Left ventricle myocardium inferior (tissue), 1 donor: ENCODE data around the gene HERPUD1. TPM values are rescaled to one million over a fixed set of nuclear protein-coding genes. Genes with fewer than 3 reads are reported as not detected.

Source experiments
- DNase-seq: peaks from one replicate; pipeline ENCODE4 v3.0.0-alpha.2; 2020
- H3K27ac ChIP-seq: fragments of 200-600 bp; replicated peaks from 2 replicates; pipeline ENCODE4 v1.8.0; 2021
- H3K27me3 ChIP-seq: fragments of 200-600 bp; 2 replicates; pipeline ENCODE4 v1.8.0; 2021; ENCODE audit warnings: low read depth
- H3K36me3 ChIP-seq: fragments of 200-600 bp; 2 replicates; pipeline ENCODE4 v1.8.0; 2021
- H3K4me1 ChIP-seq: fragments of 200-600 bp; 2 replicates; pipeline ENCODE4 v1.8.0; 2021
- H3K4me3 ChIP-seq: fragments of 200-600 bp; 2 replicates; pipeline ENCODE4 v1.8.0; 2021; ENCODE audit warnings: mild to moderate bottlenecking, moderate library complexity
- H3K9me3 ChIP-seq: fragments of 200-600 bp; replicated peaks from 2 replicates; pipeline ENCODE4 v1.8.0; 2021
- intact Hi-C: fragments of 100-400 bp; cut with micrococcal nuclease; formaldehyde crosslinking; loops from one replicate; pipeline ENCODE4 v1.11.0; 2022
- total RNA-seq: library from RNA; stranded (reverse); fragmentation: NEBNext Ultra II Directional; extraction: Animal tissue kit (Norgen Biotek cat#: 25700); gene quantifications from one replicate; pipeline ENCODE4 v1.2.1, GENCODE V29; 2021
- TF ChIP-seq, protein P1 (sequence below): fragments of 200-600 bp; IDR thresholded peaks from 2 replicates; pipeline ENCODE4 v1.8.0; 2021; ENCODE audit warnings: antibody characterized with exemption, mild to moderate bottlenecking, borderline replicate concordance
- donor health status: DM: no; HTN: yes; CAD: no; lungs with severe emphysema.

HERPUD1 gene
- total RNA-seq, 1 donor from 2014 or later = 119 TPM

DNA sequence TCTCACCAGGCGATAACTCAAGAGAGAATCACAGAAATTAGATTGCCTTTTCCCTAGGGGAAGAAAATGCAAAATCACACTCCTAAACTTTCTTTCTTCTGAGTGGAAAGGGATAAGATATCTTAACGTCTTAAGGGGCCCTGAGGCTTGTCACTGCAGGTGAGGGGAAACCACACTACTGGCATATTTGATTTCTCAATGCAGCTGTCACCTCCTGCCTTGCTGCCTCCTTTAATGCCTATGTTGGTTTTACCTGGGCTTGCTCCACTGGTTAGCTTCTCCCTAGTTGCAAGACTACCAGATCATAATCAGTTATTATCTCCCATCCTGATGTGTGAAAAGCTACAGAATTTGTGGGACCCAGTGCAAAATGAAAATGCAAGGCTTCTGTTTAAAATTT lies 4.5 kb upstream of the HERPUD1 start:
- TF ChIP-seq, protein P1, sequence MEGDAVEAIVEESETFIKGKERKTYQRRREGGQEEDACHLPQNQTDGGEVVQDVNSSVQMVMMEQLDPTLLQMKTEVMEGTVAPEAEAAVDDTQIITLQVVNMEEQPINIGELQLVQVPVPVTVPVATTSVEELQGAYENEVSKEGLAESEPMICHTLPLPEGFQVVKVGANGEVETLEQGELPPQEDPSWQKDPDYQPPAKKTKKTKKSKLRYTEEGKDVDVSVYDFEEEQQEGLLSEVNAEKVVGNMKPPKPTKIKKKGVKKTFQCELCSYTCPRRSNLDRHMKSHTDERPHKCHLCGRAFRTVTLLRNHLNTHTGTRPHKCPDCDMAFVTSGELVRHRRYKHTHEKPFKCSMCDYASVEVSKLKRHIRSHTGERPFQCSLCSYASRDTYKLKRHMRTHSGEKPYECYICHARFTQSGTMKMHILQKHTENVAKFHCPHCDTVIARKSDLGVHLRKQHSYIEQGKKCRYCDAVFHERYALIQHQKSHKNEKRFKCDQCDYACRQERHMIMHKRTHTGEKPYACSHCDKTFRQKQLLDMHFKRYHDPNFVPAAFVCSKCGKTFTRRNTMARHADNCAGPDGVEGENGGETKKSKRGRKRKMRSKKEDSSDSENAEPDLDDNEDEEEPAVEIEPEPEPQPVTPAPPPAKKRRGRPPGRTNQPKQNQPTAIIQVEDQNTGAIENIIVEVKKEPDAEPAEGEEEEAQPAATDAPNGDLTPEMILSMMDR = no peak
- no peak overlapping the region for H3K27ac ChIP-seq
- intact Hi-C loops = no loop called here
- peaks cover 14% of the 10 kb centered on the region for H3K4me1 ChIP-seq
- no peaks in the 10 kb centered on the region for H3K36me3 ChIP-seq
- no peak for DNase-seq
- no peaks in the 10 kb centered on the region for H3K9me3 ChIP-seq
- H3K27me3 ChIP-seq = no peaks in the 10 kb centered on the region
- H3K4me3 ChIP-seq = no peak overlapping the region

DNA sequence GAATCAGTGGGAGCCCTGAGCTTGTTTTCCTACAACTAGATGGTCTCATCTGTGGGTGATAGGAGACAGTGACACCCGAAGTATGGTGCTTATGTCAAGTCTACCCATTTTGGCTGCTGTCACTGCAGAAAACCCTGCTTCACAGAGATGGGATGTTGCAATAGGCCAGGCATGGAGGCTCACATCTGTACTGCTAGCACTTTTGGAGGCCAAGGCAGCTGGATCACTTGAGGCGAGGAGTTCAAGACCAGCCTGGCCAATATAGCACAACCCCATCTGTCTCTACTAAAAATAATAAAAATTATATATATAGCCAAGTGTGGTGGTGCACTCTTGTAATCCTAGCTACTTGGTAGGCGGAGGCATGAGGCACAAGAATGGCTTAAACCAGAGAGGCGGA lies 2.3 kb upstream of the HERPUD1 start:
- H3K36me3 ChIP-seq = peaks cover 11% of the 10 kb centered on the region
- no peak overlapping the region for H3K4me3 ChIP-seq
- TF ChIP-seq, protein P1 = no peak
- peaks cover 34% of the 10 kb centered on the region for H3K4me1 ChIP-seq
- no peak overlapping the region for H3K27ac ChIP-seq
- no peaks in the 10 kb centered on the region for H3K27me3 ChIP-seq
- DNase-seq = no peak
- no peaks in the 10 kb centered on the region for H3K9me3 ChIP-seq
- intact Hi-C loops = no loop called here

DNA sequence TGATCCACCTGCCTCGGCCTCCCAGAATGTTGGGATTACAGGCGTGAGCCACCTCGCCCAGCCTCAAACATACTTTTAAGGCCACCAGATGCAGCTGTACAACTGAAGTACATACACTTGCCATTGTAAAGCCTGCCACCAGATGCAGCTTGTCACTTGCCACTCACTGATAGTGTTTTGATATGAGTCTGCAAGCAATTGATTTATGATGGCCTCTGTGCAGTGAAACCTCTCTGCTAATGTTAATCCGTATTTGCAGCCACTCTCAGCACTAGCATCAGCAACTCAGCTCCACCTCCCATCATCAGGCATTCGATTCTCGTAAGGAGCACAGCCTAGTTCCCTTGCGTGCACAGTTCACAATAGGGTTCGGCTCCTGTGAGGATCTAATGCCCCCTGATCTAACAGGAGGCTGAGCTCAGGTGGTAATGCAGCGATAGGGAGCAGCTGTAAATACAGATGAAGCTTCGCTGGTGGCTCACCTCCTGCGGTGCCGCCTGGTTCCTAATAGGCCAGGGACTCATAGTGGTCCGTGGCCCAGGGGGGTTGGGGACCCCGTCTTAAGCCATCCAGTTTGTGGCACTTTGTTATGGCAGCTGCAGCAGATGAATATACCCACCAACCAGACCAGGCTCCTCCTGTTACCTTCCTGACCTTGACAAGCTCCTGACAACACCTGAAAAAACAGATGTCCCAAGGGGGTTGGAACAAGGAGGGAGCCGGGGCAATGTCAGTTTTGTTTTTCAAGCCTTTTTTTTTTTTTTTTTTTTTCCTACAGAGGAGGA lies 1.3 kb upstream of the HERPUD1 start:
- Histone ChIP-seq H3K36me3 (peaks cover 19% of the 10 kb centered on the region), H3K4me3 (peak overlapping the region; percentile 99), H3K27me3 (no peaks in the 10 kb centered on the region), H3K9me3 (no peaks in the 10 kb centered on the region), H3K4me1 (peaks cover 44% of the 10 kb centered on the region), H3K27ac (peak overlapping the region; percentile 100)
- DNase-seq = no peak
- intact Hi-C loops = no loop called here
- TF ChIP-seq, protein P1 = no peak

DNA sequence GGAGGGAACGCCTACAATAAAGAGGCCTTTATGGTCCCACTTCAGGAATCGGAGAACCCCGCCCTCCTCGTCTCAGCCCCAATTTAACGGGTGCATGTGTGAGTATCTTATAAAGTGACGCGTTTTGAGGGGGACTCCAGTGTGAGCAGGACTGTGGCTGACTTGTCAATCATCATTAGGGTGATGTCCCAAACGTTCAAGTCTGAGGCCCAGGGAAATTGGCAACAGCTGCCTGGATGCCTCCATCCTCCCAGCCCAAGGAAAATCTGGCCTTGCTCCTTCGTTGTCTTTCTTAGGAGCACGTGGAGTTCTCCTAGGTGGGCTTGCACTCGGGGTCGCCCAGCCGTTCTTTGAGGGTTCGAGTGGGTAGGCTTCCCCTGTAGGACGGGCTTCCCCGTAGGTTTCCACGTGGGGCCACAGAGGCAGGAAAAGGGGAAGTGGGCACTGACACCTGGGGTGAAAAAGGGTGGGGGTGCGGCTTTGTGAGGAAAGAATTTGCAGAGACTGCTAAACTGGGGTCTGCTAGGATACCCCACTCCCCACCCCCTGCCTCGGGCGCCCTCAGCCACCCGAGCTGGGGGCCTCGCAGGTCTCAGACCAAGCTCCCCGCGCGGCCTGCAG lies 561 bp upstream of the HERPUD1 start:
- H3K4me3 ChIP-seq = peak overlapping the region; percentile 99
- intact Hi-C loops = no loop called here
- H3K27ac ChIP-seq = peak overlapping the region; percentile 100
- TF ChIP-seq, protein P1 = no peak
- peaks cover 26% of the 10 kb centered on the region for H3K36me3 ChIP-seq
- no peak for DNase-seq
- no peaks in the 10 kb centered on the region for H3K27me3 ChIP-seq
- H3K4me1 ChIP-seq = peaks cover 51% of the 10 kb centered on the region
- no peaks in the 10 kb centered on the region for H3K9me3 ChIP-seq

DNA sequence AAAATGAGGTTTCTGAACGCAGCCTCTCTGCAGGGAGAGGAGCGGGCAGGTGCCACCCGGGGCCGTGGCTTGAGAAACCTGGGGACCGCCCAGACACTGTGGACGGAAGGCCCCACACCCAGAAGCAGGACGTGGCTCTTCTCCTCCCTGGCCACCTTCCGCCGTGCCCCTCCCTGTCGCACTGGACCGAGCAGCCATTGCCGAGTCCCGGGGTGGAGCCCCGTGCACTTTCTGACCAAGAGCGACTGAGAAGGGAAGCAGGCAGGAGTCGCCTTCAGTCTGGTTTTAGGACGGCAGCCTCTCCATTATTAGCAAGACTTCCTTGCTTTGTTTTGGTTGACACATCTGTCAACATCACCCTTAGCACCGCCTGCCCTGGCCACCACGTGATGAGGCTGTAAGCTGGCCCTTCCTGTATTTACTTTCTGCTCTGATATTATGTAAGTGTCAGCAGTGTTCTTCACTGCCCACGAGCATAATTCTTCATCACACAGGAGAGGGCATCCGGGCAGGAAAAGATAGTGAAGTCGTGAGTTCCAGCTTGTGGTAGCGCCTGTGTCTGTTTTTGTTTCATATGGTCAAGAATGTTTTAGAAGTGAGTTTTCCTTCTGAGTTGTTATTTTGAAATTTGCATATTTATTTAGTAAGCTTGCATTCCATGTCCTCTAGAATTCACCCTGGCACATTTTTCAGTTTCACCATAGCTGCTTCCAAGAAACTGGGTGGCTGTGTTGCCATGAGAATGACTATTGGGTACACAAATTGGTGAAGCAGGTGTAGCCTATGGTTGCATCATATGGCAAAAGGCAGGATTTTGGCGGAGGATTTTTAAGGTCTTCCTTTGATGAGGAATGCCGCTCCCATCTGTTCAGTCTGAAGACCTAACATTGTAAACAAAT lies 1.0 kb downstream of the HERPUD1 start:
- Histone ChIP-seq H3K9me3 (no peaks in the 10 kb centered on the region), H3K27ac (peak overlapping the region; percentile 100), H3K36me3 (peaks cover 42% of the 10 kb centered on the region), H3K4me1 (peaks cover 67% of the 10 kb centered on the region), H3K27me3 (no peaks in the 10 kb centered on the region), H3K4me3 (peak overlapping the region; percentile 99)
- peak; percentile 82 for DNase-seq
- intact Hi-C loops = no loop called here
- TF ChIP-seq, protein P1 = peak; percentile 10
